ENCODE results near the gene CALCOCO2.
"Not testable (repeated sequence)": the region's sequence is repeated elsewhere in the genome, so short reads cannot be mapped to it uniquely, and the experiment has no call there.

Gene CALCOCO2, protein sequence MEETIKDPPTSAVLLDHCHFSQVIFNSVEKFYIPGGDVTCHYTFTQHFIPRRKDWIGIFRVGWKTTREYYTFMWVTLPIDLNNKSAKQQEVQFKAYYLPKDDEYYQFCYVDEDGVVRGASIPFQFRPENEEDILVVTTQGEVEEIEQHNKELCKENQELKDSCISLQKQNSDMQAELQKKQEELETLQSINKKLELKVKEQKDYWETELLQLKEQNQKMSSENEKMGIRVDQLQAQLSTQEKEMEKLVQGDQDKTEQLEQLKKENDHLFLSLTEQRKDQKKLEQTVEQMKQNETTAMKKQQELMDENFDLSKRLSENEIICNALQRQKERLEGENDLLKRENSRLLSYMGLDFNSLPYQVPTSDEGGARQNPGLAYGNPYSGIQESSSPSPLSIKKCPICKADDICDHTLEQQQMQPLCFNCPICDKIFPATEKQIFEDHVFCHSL

DNA sequence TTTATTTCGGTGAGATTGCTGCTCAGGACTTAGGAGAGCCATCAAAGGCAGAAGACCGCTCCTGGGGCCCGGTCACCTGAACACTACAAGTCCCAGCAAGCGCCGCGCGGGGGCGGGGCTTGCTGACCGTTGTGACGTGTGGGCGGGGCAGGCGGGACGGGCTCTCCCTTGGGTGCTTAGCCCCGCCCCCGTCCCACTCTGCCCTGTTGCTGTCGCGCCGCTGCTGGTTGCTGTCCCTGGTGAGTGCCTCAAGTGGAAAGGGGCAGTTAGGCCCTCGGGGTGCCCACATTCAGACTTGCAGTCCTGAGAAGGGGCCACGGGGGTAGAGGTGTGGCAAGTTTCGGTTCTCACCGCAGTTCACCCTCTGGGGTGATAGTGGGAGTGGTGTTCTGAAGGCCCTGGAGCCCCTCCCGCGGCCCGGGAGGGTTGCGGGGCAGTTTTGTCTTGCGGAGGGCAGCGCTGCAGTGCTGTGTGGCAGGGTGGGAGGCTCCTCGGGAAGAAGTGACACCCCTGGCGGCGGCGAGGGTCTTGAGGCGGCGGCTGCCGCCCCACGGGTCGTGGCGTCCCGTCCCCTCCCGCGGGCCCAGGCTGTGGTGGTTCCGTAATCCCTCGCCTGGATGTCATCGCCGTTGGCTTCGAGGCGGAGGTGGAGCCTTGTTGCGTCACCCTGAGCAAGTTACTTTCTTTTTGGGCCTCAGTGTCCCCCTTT, at the start of gene CALCOCO2:
CALCOCO2 (plus strand) TSS at position 196 of the 709 bp plus-strand sequence. CDS start 10,673 bp downstream, outside the sequence.
- peak; percentile 91 to 94 for DNase-seq

DNA sequence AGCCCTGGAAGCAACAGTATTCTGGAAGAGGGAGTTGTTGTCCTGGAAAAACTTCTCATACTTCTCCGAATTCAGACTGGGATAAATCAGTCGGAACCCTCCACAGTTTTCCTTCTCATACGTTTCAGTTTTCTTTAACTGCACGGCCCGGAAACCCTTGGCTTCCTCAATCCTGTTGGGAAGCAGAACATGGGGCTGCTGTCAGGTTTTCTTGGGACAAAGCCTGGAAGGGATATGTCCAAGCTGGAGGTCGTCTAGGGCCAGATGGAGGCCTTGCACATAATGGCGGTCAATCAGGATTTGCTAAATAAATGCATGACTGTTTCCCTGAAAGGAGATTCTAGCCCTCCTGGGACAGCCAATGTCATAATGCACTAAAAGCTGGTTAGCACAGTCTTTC, 43.0 kb upstream of the CALCOCO2 start:
- DNase-seq, result no peak

DNA sequence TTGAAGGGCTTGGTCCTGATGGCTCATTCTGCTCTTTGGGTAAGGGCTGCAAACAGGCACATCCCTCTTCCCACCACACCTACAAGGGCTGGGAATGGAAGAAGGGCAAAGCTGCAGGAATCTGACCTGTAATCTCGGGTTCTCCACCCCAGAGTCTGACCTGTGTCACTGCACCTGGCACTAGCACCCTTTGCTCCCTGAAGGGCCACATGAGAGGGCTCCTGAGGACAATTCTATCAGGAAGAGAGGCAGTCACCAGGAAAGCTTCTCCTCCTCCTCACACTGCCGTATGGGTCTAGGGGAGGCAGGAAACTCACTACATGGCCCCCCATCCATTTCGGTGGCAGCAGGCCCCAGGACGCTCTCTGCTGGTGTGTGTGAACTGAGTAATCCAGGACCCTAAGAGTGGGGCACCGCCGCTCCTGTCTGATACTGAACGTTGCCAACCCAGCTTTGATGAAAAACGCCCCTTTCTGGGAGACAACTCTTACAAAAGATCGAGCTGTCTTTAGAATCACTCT, 40.2 kb upstream of the CALCOCO2 start:
- no peak for DNase-seq

DNA sequence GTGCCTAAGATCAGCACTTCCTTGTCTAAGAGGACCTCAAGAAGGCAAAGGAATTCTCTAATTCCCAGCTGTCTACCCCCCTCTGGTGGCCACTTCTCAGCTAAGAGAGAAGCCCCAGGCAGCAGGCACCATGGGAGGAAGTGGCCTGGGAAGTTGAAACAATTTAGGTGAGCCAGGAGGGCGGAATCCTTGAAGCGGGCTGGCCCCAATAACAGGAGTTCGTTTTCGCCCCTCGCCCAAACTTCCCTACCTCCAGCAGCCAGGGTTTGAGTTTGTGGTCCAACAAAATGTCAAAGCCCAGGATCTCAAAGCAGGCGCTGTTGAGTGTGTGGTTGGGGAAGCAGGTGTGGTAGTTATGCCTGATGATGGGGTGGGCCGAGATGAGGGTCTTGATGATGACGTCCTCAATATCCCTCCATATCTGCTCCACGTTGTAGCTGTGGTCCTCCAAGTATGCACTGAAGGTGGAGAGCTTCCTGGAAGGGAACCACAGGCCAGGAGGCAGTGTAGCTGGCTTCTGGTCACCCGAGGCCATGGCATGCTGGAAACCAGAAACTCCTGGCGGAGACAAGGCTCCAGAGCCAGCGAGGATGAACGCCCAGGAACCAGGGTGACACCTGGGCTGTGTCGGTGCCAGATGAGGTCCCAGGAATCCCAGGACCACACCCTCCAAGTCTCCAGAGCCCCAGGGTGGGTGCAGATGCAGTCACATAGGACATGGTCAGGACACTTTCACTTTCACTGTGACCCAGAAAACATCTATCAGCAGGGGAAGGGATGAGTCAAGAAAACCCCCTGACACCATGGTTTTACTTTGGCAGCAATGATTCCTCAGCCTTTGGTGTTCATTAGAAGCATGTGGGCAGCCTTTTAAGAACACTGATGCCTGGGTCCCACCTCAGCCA, 39.5 kb upstream of the CALCOCO2 start:
- peak; percentile 17 to 51 for DNase-seq

DNA sequence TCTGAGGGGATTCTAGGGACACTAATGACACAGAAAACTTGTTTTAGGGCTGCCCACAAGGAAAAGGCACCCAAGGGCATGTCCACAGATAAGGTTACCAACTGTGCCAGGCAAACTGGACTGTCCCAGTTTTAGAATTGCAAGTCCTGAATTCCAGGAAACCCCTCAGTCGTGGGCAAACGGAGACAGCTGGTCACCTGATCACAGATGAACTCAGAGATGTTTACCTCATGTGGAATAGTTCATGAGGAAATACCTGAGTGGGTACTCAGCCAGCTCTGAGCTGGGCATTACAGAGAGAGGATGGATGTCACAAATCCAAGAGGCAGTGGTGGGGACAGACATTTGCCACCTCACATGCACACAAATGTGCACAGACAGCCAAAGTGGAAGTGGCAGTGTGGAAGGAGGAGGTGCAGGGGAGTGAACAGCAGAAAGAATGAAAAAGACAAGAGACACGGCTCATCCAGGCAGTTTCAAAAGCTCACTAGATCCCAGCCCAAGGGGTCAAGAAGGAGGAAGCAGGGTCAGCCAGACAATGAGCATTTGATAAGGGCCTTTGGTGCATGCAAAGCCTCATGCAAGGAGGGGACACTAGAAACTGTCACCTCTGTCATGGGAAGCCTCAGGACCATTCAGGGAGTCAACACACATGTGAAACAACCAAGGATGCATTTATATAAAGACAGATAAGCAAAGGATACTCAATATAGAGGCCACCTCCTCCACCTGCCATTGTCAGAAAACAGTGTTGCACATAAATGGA, 38.6 kb upstream of the CALCOCO2 start:
- no peak for DNase-seq

DNA sequence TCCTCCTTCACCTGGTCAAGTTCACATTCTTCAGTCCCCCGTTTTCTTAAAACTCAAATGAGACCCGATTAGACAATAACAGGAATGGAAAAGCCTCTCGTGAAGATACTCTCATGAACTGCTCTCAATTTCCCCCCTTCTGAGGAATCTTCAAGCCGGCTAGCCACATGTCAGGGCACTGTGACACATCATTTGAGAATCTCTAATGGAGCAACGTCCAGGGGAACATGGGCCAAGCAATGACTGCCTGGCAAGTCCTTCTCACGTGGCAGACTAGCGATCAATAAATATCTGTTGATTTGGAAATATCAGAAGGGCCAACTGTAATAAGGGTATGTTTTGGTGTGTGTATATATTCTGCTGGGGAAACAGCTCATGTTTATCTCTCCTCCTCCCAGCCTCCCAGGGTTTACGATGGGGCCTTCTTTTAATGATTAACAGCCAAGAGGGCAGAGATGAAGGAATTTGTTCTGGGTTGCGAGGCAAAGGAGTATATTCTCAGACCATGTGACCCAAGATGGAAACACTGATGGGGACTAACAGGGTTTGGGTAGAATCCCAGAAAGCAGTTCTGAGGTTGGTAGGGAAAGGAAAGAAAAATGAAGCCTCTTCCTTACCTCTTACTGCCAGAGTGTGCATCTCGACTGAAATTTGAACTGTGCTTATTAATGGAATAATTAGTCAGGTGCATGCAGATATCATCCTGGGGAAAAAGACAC, 35.2 kb upstream of the CALCOCO2 start:
- DNase-seq, result no peak

DNA sequence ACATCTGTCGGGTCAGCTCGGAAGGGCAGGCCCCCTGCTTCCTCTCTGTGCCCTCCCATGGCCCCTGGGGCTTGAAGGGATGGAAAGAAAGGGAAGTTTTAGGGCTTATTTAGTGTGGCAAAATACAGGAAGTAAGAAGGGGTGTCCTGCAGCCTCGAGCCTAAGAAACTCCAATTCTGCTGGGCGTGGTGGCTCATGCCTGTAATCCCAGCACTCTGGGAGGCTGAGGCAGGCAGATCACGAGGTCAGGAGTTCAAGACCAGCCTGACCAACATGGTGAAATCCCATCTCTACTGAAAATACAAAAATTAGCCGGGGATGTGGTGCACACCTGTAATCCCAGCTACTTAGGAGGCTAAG, 34.7 kb upstream of the CALCOCO2 start:
- not testable (repeated sequence) for DNase-seq

DNA sequence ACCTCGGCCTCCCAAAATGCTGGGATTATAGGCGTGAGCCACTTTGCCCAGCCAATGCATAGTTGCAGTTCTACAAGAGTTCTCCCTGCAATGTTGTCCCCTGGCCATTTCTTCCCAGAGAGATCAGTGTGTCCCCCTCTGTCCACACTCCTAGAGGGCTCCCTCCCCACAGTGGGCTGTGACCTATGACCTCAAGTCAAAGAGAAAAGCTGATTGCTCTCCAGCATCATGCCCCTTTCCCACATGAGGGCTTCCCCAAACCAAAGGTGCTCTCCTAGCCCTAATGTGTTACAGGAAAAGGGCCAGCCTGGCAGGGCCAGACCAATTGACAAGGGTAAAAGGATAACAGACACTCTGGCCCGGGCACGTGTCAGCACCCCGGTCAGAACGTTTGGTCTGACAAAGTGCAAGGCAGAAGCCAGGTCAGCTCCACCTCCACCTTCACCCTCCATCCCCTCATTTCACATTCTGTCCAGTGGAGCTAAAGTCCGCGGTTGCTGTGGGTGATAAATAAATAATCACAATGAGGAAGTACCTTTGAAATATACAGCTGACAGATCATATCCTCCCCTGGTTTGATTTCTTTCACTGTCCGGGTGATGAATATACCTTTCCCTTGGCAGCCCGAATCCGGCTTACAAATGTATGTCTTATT, 31.6 kb upstream of the CALCOCO2 start:
- DNase-seq, result no peak

DNA sequence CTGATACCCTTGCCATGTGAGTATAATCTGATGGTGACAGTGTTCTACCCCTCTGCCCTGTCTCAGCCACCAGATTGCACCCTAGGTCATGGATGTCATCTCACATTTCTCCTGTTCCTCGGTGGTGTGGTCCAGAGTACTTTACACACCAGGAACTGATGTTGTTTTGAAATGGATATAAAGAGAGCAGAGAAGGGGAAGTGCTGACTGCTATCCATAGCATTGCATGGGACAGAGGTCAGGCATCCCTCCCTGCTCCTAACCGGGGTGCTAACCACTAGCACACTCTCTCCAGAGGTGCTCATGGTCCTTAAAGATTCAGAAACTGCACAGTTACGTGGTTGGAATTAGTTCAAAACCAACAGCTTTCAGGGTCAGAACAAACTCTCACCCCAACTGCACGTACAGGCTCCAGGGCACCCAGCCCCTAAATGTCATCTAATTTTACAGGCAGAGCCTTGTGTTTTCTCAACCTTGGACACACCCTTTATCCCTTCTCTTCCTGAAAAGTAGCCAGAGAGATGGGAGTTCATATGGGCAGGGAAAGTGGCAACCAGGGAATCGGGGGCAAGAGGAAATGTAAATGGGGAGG, 30.1 kb upstream of the CALCOCO2 start:
- no peak for DNase-seq

DNA sequence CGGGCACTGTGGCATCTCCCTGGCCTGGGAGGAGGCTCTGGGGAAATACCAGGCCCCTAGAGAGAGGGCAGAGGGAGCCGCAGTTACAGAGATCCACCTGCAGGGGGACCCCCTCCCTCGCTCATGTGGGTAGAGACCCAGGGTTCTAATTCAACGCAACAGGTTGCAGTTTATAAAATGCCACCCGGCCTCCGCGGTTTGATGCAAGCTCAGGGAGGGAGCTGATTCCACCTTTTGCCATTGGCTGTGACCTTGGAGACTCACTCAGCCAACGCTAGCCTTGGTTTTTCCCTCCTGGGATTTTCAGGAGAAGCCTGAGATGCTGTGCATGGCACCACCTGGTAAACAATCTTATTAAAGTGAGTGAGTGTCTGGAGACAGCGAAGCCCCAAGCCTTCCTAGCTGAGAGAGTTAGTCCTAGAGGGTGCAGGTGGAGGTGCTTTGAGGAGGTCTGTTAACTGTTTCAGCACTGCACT, 25.9 kb upstream of the CALCOCO2 start:
- peak; percentile 72 to 80 for DNase-seq

DNA sequence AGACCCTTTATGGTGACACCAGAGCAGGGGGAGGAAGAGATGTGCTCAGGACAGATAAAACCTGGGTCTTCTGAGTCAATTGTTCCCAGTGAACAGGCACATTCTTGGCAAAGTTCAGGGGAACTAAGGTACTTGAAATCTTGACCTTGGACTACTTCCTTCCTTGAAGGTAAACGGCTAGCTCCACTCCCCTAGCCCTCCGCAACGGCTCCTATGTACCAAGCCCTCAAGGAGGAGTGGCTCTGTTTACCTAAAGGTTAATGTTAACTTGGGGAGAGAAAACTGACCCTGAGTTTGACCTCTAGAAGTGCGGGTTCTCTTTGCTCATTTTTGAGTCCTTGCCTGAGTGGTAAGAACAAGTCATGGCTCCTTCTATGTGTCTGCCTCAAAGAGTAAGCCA, 21.7 kb upstream of the CALCOCO2 start:
- DNase-seq, result no peak

DNA sequence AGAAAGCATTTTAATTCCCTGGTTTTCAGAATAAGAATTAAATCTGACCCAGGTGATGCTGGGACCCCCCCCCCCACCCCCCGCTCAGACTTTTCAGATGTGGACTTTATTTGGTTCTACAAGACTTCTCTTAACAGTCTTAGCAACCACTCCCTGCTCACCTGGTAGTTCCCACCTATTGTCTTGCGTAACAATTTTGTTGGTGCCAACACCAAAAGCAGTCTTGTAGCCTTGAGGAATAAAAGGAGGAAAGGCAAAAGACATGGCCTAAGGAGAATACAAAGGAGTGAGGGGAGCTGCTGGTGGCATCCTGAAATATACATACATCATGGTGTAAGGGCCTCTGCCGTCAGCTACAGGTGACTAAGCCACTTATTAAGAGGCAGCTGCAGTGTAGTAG, 18.8 kb upstream of the CALCOCO2 start:
- no peak for DNase-seq

DNA sequence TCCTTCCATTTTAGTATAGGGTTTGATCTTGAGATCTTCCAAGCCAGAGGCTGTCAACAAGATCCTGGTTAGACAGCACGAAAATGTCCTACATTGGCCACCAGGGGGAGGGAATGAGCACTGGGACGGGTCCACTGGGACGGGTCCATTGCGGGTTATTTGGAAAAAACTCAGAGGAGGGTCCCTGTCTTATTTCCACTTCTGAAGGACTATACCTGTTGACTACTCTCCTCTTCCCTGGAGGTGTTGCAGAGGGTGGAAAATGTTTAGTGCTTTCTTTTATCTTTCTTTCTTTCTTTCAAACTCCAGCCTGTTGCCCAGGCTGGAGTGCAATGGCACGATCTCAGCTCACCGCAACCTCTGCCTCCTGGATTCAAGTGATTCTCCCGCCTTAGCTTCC, 16.3 kb upstream of the CALCOCO2 start:
- DNase-seq, result peak; percentile 59 to 72

DNA sequence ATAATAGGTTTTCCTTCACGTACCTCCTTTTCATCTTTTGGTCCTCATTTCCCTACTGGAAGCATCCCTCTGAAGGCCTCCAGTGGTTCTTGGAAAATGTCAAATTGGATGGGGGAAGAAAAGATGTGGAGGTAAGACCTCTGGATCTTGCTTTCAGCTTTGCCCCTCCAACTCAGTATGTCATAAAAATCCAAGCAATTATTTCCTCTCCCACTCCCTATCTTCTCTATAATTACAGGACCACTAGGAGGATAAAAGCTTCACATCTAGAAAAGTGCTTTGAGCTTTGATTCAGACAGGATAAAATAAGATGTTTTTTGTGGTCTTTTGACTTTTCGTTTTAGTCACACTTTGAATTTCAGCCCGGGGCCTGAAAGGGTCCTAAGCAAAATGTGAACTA, 15.5 kb upstream of the CALCOCO2 start:
- no peak for DNase-seq

DNA sequence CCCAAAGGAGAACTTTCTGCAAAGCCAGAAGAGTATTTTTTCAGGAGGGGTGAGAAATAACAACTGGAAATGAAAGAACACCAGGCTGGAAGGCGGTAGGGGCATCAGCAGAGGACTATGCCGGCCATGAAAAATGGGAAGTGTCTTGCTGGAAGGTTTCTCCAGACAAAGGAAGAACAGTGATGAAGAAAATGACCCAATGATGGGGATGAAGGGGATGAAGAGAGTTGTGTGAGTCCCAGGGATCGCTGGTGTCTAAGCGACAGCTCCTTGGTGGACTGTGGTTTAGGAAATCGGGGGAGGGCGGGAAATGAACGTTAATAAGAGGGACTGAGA, 14.4 kb upstream of the CALCOCO2 start:
- no peak for DNase-seq

DNA sequence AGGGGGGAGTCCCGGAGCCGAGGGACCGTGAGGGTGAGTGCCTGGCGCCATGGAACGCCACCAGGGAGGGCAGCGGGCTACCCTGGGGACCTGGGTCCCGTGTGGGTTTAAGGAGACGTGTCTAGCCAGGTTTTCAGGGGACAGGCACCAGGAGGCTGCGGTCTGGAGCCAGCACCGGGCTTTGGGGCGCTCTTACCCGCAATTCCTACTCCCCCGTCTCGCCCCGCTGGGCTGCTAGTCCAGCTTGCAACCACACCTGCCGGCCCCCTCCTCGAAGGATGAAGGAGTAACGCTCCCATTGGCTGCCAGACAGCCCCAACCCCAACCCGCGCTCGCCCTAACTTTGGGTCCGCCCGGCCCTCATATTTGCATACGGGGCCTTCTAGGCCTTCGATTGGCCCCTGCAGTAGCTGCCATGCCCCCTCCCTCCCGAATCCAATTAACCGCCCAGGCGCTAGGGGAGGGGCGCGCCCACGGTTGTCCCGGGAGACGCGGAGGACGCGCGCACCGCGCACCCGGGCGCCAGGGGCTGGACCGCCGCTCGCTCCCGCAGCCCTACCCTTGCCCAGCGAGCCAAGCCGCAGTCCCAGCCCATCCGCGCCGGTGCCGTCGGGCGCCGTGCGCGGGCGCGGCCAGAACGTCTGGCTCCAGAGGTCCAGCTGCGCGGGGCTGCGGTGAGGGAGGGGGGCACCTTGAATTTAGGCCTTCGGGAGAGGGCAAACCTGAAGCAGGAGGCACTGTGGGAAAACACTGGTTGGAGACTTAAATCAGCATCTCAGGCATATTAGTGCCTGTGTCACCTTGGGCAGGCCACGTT, 13.9 kb upstream of the CALCOCO2 start, which contains the start of gene TTLL6:
TTLL6 (minus strand) TSS at position 456 of the 817 bp plus-strand sequence; CDS start at position 299, 157 bp downstream.
- peak; percentile 72 to 77 for DNase-seq

DNA sequence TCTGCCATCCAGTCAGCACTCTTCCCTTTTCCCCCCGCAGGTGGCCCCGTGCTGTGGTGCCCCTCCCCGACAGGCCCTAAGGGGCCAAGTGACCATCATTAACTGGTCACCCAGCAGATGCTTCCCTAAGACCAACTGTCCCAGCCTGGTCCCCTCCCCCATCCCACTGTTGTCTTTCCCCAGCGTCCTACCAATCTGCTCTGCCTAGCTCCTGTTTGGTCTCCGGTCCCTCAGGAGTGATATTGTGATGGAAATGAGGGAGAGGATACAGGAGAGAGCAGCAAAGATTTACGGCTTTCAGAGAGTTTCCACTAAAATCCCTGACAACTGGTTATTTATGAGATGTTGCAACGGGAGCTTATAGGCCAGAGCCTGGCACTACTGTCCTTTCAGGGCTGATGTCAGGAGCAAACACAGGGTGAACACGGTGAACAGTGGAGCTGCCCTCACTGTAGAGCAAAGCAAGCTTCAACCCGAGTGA, 12.4 kb upstream of the CALCOCO2 start:
- DNase-seq, result no peak

DNA sequence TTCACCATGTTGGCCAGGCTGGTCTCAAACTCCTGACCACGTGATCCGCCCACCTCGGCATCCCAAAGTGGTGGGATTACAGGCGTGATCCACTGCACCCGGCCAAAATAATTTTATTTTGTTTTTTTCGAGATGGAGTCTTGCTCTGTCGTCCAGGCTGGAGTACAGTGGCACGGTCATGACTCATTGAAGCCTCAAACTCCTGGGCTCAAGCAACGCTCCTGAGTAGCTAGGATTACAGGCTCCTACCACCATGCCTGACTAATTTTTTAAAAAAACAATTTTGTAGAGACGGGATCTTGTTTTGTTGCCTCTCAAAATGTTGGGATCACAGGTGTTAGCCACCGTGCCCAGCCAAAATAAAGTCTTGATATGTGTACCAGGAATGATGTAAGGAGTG, 11.4 kb upstream of the CALCOCO2 start:
- no peak for DNase-seq

DNA sequence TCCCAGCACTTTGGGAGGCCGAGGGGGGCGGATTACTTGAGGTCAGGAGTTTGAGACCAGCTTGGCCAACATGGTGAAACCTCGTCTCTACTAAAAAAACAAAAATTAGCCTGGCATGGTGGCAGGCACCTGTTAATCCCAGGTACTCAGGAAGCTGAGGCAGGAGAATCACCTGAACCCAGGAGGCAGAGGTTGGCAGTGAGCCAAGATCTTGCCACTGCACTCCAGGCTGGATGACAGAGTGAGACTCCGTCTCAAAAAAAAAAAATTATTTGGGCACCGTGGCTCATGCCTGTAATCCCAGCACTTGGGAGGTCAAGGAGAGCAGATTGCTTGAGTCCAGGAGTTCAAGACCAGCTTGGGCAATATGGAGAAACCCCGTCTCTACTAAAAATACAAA, 9.9 kb upstream of the CALCOCO2 start:
- not testable (repeated sequence) for DNase-seq

Measured in activated CD4-positive, alpha-beta T cell treated with anti-CD3 and anti-CD28 coated beads, Interleukin-2, amount 50 U/mL, for 48 hours (primary cell).